GM23338 (cell line): ENCODE results near the gene ADGRG2. TPM values are rescaled to one million over a fixed set of nuclear protein-coding genes. Genes with fewer than 3 reads are reported as not detected.

Experiments
- ATAC-seq: fragments of 200-7000 bp; cut with Tn5 transposase; 3 replicates; pipeline ENCODE4 v1.9.1; 2020
- DNase-seq: peaks from one replicate; pipeline ENCODE4 v3.0.0-alpha.2; 2015; ENCODE audit warnings: low spot score
- H2AFZ ChIP-seq: fragments of 200-600 bp; sonication (generic); 2 replicates; pipeline ENCODE4 v1.8.0; 2016; ENCODE audit warnings: antibody characterized with exemption, mild to moderate bottlenecking, moderate library complexity
- H3F3A ChIP-seq: fragments of 200-600 bp; sonication (generic); replicated peaks from 2 replicates; pipeline ENCODE4 v1.8.0; 2017; ENCODE audit warnings: antibody characterized with exemption, mixed run types, low read depth
- H3K27ac ChIP-seq: fragments of 200-600 bp; sonication (generic); 2 replicates; pipeline ENCODE4 v1.6.1; 2016; ENCODE audit warnings: low read depth
- H3K27me3 ChIP-seq: fragments of 200-600 bp; sonication (generic); 2 replicates; pipeline ENCODE4 v1.8.0; 2016; ENCODE audit warnings: mild to moderate bottlenecking, mixed run types, moderate library complexity; ENCODE audit not compliant: insufficient read depth
- H3K36me3 ChIP-seq: fragments of 200-600 bp; sonication (generic); 2 replicates; pipeline ENCODE4 v1.8.0; 2016; ENCODE audit warnings: mild to moderate bottlenecking; ENCODE audit not compliant: insufficient read depth
- H3K4me1 ChIP-seq: fragments of 200-600 bp; sonication (generic); 2 replicates; pipeline ENCODE4 v1.8.0; 2016; ENCODE audit warnings: mild to moderate bottlenecking, moderate library complexity; ENCODE audit not compliant: insufficient read depth
- H3K4me2 ChIP-seq: fragments of 200-600 bp; sonication (generic); 2 replicates; pipeline ENCODE4 v1.7.1; 2017; ENCODE audit warnings: mixed run types
- H3K4me3 ChIP-seq: fragments of 200-600 bp; sonication (generic); 2 replicates; pipeline ENCODE4 v1.6.1; 2016; ENCODE audit warnings: mixed run types
- H3K79me2 ChIP-seq: fragments of 200-600 bp; sonication (generic); replicated peaks from 2 replicates; pipeline ENCODE4 v1.8.0; 2017; ENCODE audit warnings: mild to moderate bottlenecking; ENCODE audit not compliant: insufficient read depth
- H3K9me2 ChIP-seq: fragments of 200-600 bp; sonication (generic); 2 replicates; pipeline ENCODE4 v1.8.0; 2017; ENCODE audit not compliant: insufficient read depth
- H4K20me1 ChIP-seq: fragments of 200-600 bp; sonication (generic); replicated peaks from 2 replicates; pipeline ENCODE4 v1.8.0; 2017; ENCODE audit warnings: mild to moderate bottlenecking; ENCODE audit not compliant: insufficient read depth
- H3K27ac Mint-ChIP-seq: 2 replicates; pipeline ENCODE4 v1.8.0; 2020; ENCODE audit warnings: inconsistent platforms, mild to moderate bottlenecking, moderate library complexity, mixed read lengths
- H3K27me3 Mint-ChIP-seq: 3 replicates; pipeline ENCODE4 v1.8.0; 2022; ENCODE audit warnings: low read depth, mild to moderate bottlenecking, moderate library complexity, mixed read lengths, inconsistent platforms; ENCODE audit not compliant: insufficient read depth, poor library complexity
- H3K36me3 Mint-ChIP-seq: 3 replicates; pipeline ENCODE4 v1.8.0; 2021; ENCODE audit warnings: low read depth, mild to moderate bottlenecking, inconsistent platforms, moderate library complexity, mixed read lengths
- H3K4me1 Mint-ChIP-seq: 3 replicates; pipeline ENCODE4 v1.8.0; 2020; ENCODE audit warnings: mild to moderate bottlenecking, inconsistent platforms, mixed read lengths
- H3K4me3 Mint-ChIP-seq: 3 replicates; pipeline ENCODE4 v1.8.0; 2021; ENCODE audit warnings: moderate library complexity, mild to moderate bottlenecking, inconsistent platforms, mixed read lengths
- H3K9me3 Mint-ChIP-seq: 3 replicates; pipeline ENCODE4 v1.8.0; 2020; ENCODE audit warnings: moderate library complexity, mild to moderate bottlenecking, inconsistent platforms, mixed read lengths
- CREB1 ChIP-seq: fragments of 250-450 bp; sonication (Bioruptor Pico); IDR thresholded peaks from 2 replicates; pipeline ENCODE4 v1.5.0; 2020; ENCODE audit warnings: low read depth, mild to moderate bottlenecking, moderate library complexity
- CTCF ChIP-seq, 2 experiments: fragments of 200-600 bp in 1 of 2; sonication (generic) in 1 of 2; conservative IDR thresholded peaks; 2 replicates each; pipeline versions ENCODE4 v1.5.1 to v1.6.1; 2016 to 2017; ENCODE audit warnings: antibody characterized with exemption in 2 of 2, low read depth in 2 of 2, mild to moderate bottlenecking in 2 of 2, moderate library complexity in 1 of 2
- ETS1 ChIP-seq: IDR thresholded peaks from 2 replicates; pipeline ENCODE4 v1.6.1; 2016; ENCODE audit warnings: antibody characterized with exemption
- JUNB ChIP-seq: IDR thresholded peaks from one replicate; pipeline ENCODE4 v1.6.1; 2016; ENCODE audit warnings: antibody characterized with exemption; ENCODE audit not compliant: unreplicated experiment
- NANOG ChIP-seq: IDR thresholded peaks from 2 replicates; pipeline ENCODE4 v1.6.1; 2016; ENCODE audit warnings: antibody characterized with exemption, borderline replicate concordance
- POLR2AphosphoS5 ChIP-seq: IDR thresholded peaks from 2 replicates; pipeline ENCODE4 v1.6.1; 2016; ENCODE audit warnings: antibody characterized with exemption, low read depth
- REST ChIP-seq: IDR thresholded peaks from one replicate; pipeline ENCODE4 v1.6.1; 2018; ENCODE audit warnings: antibody characterized with exemption; ENCODE audit not compliant: unreplicated experiment
- ZNF114 ChIP-seq: fragments of 250-450 bp; sonication (Bioruptor Pico); IDR thresholded peaks from 2 replicates; pipeline ENCODE4 v1.5.0; 2020; ENCODE audit warnings: mild to moderate bottlenecking, moderate library complexity
- ZNF331 ChIP-seq: fragments of 250-450 bp; sonication (Bioruptor Pico); IDR thresholded peaks from 2 replicates; pipeline ENCODE4 v1.5.0; 2020; ENCODE audit warnings: low read depth, mild to moderate bottlenecking, moderate library complexity
- ZNF462 ChIP-seq: fragments of 250-450 bp; sonication (Bioruptor Pico); IDR thresholded peaks from 2 replicates; pipeline ENCODE4 v1.5.0; 2020; ENCODE audit warnings: mild to moderate bottlenecking, moderate library complexity
- polyA plus RNA-seq: library from polyadenylated mRNA; unstranded; fragments of >200 nt; fragmentation: Nextera tagmentation; extraction: Ambion mirVana; gene quantifications from 2 replicates; pipeline ENCODE4 v1.2.1, GENCODE V29; 2016
- total RNA-seq: library from RNA; depleted of rRNA; stranded (reverse); fragments of >200 nt; shearing (Covaris generic); gene quantifications from 2 replicates; pipeline ENCODE4 v1.2.3, GENCODE V29; 2014

Gene ADGRG2
- total and polyA plus RNA-seq, 2 experiments from 2014 or later: 4.0 to 10.8 TPM

GRCh38 chrX:19133784-19134183 lies 11.5 kb upstream of the ADGRG2 start (continued):
- no peak for TF ChIP-seq ZNF462
- no peak for TF ChIP-seq POLR2AphosphoS5

GRCh38 chrX:19133231-19133630 lies 11.0 kb upstream of the ADGRG2 start:
- no peaks in the 10 kb centered on the region for H4K20me1 ChIP-seq
- no peaks in the 10 kb centered on the region for H3K27me3 ChIP-seq
- peaks cover 8% of the 10 kb centered on the region for H3K27me3 Mint-ChIP-seq
- no peak for TF ChIP-seq ZNF331 (CRISPR knock-in tag)
- TF ChIP-seq CTCF (conservative IDR thresholded peaks at IDR 0.05; ENCODE audit: low read depth in 2 of 2): no peak
- no peak for TF ChIP-seq CREB1 (CRISPR knock-in tag)
- no peak for TF ChIP-seq REST
- no peak for TF ChIP-seq JUNB
- TF ChIP-seq ZNF114 (CRISPR knock-in tag): no peak
- TF ChIP-seq ETS1: no peak
- no peak for TF ChIP-seq NANOG
- H3K79me2 ChIP-seq: no peaks in the 10 kb centered on the region
- peaks cover 7% of the 10 kb centered on the region; the same call in 2 of the 3 replicates for H3K4me1 Mint-ChIP-seq
- H2AFZ ChIP-seq: no peak overlapping the region
- peaks cover 12% of the 10 kb centered on the region; the same call in 1 of the 2 replicates for H3K4me1 ChIP-seq
- H3K27ac Mint-ChIP-seq: no peak overlapping the region
- DNase-seq (no peak), ATAC-seq (no peak)
- H3F3A ChIP-seq: no peaks in the 10 kb centered on the region
- H3K27ac ChIP-seq: no peak overlapping the region
- H3K9me2 ChIP-seq: no peaks in the 10 kb centered on the region
- H3K4me2 ChIP-seq: no peak overlapping the region
- no peaks in the 10 kb centered on the region for H3K36me3 ChIP-seq
- H3K36me3 Mint-ChIP-seq: no peaks in the 10 kb centered on the region
- H3K9me3 Mint-ChIP-seq: no peaks in the 10 kb centered on the region; the same call in 2 of the 3 replicates
- no peak overlapping the region for H3K4me3 ChIP-seq
- no peak overlapping the region for H3K4me3 Mint-ChIP-seq
